Lung (tissue), 12 donors: ENCODE measurements around the gene MAP6. TPM values are rescaled to one million over a fixed set of nuclear protein-coding genes. Genes with fewer than 3 reads are reported as not detected.

Experiments
- ATAC-seq: fragments of 200-7000 bp; cut with Tn5 transposase; one replicate; pipeline ENCODE4 v1.9.1; 2020; ENCODE audit warnings: moderate number of reproducible peaks; ENCODE audit not compliant: insufficient read depth, low FRiP score
- DNase-seq, 3 donors: peaks; one replicate each; pipeline ENCODE4 v3.0.0-alpha.2; 2013 to 2017
- H3K27ac ChIP-seq, 2 donors: one replicate each; pipeline ENCODE4 v1.5.1; 2013; ENCODE audit warnings: mild to moderate bottlenecking in 2 of 2, moderate library complexity in 2 of 2, control low read depth in 1 of 2, inconsistent platforms in 1 of 2, low read depth in 1 of 2, low read length in 1 of 2
- H3K27me3 ChIP-seq, 3 donors: one replicate each; pipeline ENCODE4 v1.5.1; 2013; ENCODE audit warnings: low read length in 2 of 3; ENCODE audit not compliant: control insufficient read depth in 3 of 3, insufficient read depth in 3 of 3
- H3K36me3 ChIP-seq, 4 donors: one replicate each; pipeline ENCODE4 v1.5.1; 2013; ENCODE audit warnings: low read length in 4 of 4, mild to moderate bottlenecking in 1 of 4, moderate library complexity in 1 of 4; ENCODE audit not compliant: control insufficient read depth in 4 of 4, insufficient read depth in 4 of 4
- H3K4me1 ChIP-seq, 5 donors: one replicate each; pipeline ENCODE4 v1.5.1; 2013; ENCODE audit warnings: low read length in 5 of 5, mild to moderate bottlenecking in 2 of 5, moderate library complexity in 1 of 5; ENCODE audit not compliant: control insufficient read depth in 5 of 5, insufficient read depth in 5 of 5
- H3K4me3 ChIP-seq: one replicate; pipeline ENCODE4 v1.5.1; 2013; ENCODE audit warnings: mild to moderate bottlenecking, control low read depth, moderate library complexity
- H3K9ac ChIP-seq, 2 donors: one replicate each; pipeline ENCODE4 v1.5.1; 2013; ENCODE audit warnings: low read length in 2 of 2, control low read depth in 1 of 2; ENCODE audit not compliant: insufficient read depth in 1 of 2
- H3K9me3 ChIP-seq, 4 donors: one replicate each; pipeline ENCODE4 v1.5.1; 2013; ENCODE audit warnings: low read length in 3 of 4, mild to moderate bottlenecking in 1 of 4, moderate library complexity in 1 of 4; ENCODE audit not compliant: control insufficient read depth in 4 of 4, insufficient read depth in 3 of 4
- CTCF ChIP-seq: IDR thresholded peaks from 2 replicates; pipeline ENCODE4 v1.5.1; 2012; ENCODE audit warnings: mild to moderate bottlenecking; ENCODE audit errors: control extremely low read depth, extremely low read depth
- WGBS, 2 donors: extraction: QIAGEN DNeasy Blood & Tissue Kit; methylation state at CpG; one replicate each; pipeline ENCODE4 v1.1.7; 2013; 5-methylcytosine and 5-hydroxymethylcytosine counted together
- polyA plus RNA-seq, 2 donors: library from polyadenylated mRNA; stranded (reverse); fragments of 200-250 nt; gene quantifications; one replicate each; pipeline ENCODE4 v1.2.1, GENCODE V29; 2013
- total RNA-seq, 2 donors: library from RNA; depleted of rRNA in 1 of 2; stranded (reverse); fragments of >200 nt in 1 of 2; gene quantifications; one replicate each; pipeline ENCODE4 v1.2.1, GENCODE V29; 2014 to 2021
- donor health status: control.
- donor health status: control.
- donor health status: Bipolar disorder and iron deficiency.
- donor health status: healthy.
- donor health status: DM: yes; HTN: yes; CAD: no.

The MAP6 gene
- total and polyA plus RNA-seq, 4 donors = 5.8 to 17.8 (median 7.2) TPM

- peaks cover 0 to 11% (median 0%) of the 10 kb centered on the region in 5 donors for H3K4me1 ChIP-seq
- DNase-seq = peak in 1 of 3 donors; percentile 30
- peaks cover 0 to 2% (median 0%) of the 10 kb centered on the region in 4 donors for H3K9me3 ChIP-seq
- no peak for ATAC-seq
- H3K9ac ChIP-seq = no peak overlapping the region
- H3K36me3 ChIP-seq = peaks cover 10 to 28% (median 13%) of the 10 kb centered on the region in 4 donors
- TF ChIP-seq CTCF = no peak
- H3K27ac ChIP-seq = peak overlapping the region in 1 of 2 donors; percentile 77
- H3K4me3 ChIP-seq = no peak overlapping the region
- no peaks in the 10 kb centered on the region for H3K27me3 ChIP-seq
- 80 to 81% methylated on average over 6 of the region's 6 CpGs for WGBS, 2 donors
These were observed 92.8 kb downstream of the MAP6 start for GRCh38 chr11:75576017-75576416.

- H3K4me3 ChIP-seq = no peak overlapping the region
- no peaks in the 10 kb centered on the region for H3K27me3 ChIP-seq
- H3K27ac ChIP-seq = peak overlapping the region in 1 of 2 donors; percentile 37
- 78% methylated on average over 12 of the region's 12 CpGs for WGBS, 2 donors
- no peak overlapping the region for H3K9ac ChIP-seq
- peaks cover 19 to 38% (median 22%) of the 10 kb centered on the region in 4 donors for H3K36me3 ChIP-seq
- H3K9me3 ChIP-seq = peaks cover 0 to 2% (median 0%) of the 10 kb centered on the region in 4 donors
- no peak for TF ChIP-seq CTCF
- DNase-seq (no peak), ATAC-seq (no peak)
- H3K4me1 ChIP-seq = peaks cover 0 to 11% (median 0%) of the 10 kb centered on the region in 5 donors
These were observed 93.9 kb downstream of the MAP6 start for GRCh38 chr11:75574698-75575602.

GRCh38 chr11:75572744-75573143, 96.1 kb downstream of the MAP6 start:
- H3K4me3 ChIP-seq = no peak overlapping the region
- no peaks in the 10 kb centered on the region for H3K27me3 ChIP-seq
- H3K9ac ChIP-seq = no peak overlapping the region
- DNase-seq (no peak), ATAC-seq (no peak)
- no peak overlapping the region for H3K27ac ChIP-seq
- H3K9me3 ChIP-seq = no peaks in the 10 kb centered on the region
- no peak for TF ChIP-seq CTCF
- 77% methylated on average over 8 of the region's 8 CpGs for WGBS, 2 donors
- peaks cover 0 to 15% (median 0%) of the 10 kb centered on the region in 5 donors for H3K4me1 ChIP-seq
- peaks cover 35 to 55% (median 40%) of the 10 kb centered on the region in 4 donors for H3K36me3 ChIP-seq
